ENCODE data around the gene CMSS1.

DNA sequence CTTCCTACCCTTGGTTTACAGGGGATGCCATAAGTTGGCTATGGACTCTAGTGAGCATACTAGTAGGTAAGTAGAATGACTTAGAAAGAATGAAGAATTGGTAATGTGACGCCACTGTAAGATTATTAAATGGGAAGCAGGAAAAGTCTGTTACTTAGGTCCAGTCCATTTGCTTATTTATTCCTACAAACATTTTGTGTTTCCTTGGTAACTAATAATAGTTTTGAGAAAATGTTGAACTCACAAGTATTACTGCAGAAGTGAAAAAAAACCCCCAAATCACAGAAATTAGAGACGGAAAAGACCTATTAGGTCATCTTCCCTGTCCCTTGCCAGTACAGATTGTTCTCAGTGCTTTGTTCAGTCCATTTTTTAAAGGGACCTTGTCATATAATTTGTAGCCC is 63.5 kb downstream of the CMSS1 start:
- TF ChIP-seq, protein P1, sequence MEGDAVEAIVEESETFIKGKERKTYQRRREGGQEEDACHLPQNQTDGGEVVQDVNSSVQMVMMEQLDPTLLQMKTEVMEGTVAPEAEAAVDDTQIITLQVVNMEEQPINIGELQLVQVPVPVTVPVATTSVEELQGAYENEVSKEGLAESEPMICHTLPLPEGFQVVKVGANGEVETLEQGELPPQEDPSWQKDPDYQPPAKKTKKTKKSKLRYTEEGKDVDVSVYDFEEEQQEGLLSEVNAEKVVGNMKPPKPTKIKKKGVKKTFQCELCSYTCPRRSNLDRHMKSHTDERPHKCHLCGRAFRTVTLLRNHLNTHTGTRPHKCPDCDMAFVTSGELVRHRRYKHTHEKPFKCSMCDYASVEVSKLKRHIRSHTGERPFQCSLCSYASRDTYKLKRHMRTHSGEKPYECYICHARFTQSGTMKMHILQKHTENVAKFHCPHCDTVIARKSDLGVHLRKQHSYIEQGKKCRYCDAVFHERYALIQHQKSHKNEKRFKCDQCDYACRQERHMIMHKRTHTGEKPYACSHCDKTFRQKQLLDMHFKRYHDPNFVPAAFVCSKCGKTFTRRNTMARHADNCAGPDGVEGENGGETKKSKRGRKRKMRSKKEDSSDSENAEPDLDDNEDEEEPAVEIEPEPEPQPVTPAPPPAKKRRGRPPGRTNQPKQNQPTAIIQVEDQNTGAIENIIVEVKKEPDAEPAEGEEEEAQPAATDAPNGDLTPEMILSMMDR (conservative IDR thresholded peaks at IDR 0.05): no peak
- no peak for TF ChIP-seq ZFX (IDR thresholded peaks at IDR 0.05)

Measured in C4-2B (cell line).